Neural crest cell (in vitro differentiated cells): ENCODE measurements around the gene FCGR3A. TPM values are rescaled to one million over a fixed set of nuclear protein-coding genes. Genes with fewer than 3 reads are reported as not detected.

Source experiments
- DNase-seq: peaks from one replicate; pipeline ENCODE4 v3.0.0; 2021; ENCODE audit warnings: low read depth, mixed read lengths, low spot score
- H3K27ac Mint-ChIP-seq: one replicate; pipeline ENCODE4 v1.8.0; 2021; ENCODE audit warnings: mild to moderate bottlenecking, mixed read lengths; ENCODE audit not compliant: unreplicated experiment
- H3K27me3 Mint-ChIP-seq: 2 replicates; pipeline ENCODE4 v1.8.0; 2021; ENCODE audit warnings: low read depth, mild to moderate bottlenecking, mixed read lengths
- H3K36me3 Mint-ChIP-seq: 2 replicates; pipeline ENCODE4 v1.8.0; 2021; ENCODE audit warnings: low read depth, mild to moderate bottlenecking, mixed read lengths
- H3K4me1 Mint-ChIP-seq: 2 replicates; pipeline ENCODE4 v1.8.0; 2021; ENCODE audit warnings: mixed read lengths
- H3K4me3 Mint-ChIP-seq: one replicate; pipeline ENCODE4 v1.8.0; 2021; ENCODE audit warnings: mild to moderate bottlenecking, mixed read lengths
- H3K9me3 Mint-ChIP-seq: 2 replicates; pipeline ENCODE4 v1.8.0; 2021; ENCODE audit warnings: mixed read lengths
- total RNA-seq: library from RNA; stranded (reverse); gene quantifications from 2 replicates; pipeline ENCODE4 v1.2.1, GENCODE V29; 2021
- TF ChIP-seq, protein P1 (sequence below): fragments of 200-600 bp; sonication (generic); conservative IDR thresholded peaks from 2 replicates; pipeline ENCODE4 v1.5.0; 2021; ENCODE audit warnings: antibody characterized with exemption, mild to moderate bottlenecking

FCGR3A gene
- total RNA-seq, 1 donor from 2014 or later = not detected

DNA sequence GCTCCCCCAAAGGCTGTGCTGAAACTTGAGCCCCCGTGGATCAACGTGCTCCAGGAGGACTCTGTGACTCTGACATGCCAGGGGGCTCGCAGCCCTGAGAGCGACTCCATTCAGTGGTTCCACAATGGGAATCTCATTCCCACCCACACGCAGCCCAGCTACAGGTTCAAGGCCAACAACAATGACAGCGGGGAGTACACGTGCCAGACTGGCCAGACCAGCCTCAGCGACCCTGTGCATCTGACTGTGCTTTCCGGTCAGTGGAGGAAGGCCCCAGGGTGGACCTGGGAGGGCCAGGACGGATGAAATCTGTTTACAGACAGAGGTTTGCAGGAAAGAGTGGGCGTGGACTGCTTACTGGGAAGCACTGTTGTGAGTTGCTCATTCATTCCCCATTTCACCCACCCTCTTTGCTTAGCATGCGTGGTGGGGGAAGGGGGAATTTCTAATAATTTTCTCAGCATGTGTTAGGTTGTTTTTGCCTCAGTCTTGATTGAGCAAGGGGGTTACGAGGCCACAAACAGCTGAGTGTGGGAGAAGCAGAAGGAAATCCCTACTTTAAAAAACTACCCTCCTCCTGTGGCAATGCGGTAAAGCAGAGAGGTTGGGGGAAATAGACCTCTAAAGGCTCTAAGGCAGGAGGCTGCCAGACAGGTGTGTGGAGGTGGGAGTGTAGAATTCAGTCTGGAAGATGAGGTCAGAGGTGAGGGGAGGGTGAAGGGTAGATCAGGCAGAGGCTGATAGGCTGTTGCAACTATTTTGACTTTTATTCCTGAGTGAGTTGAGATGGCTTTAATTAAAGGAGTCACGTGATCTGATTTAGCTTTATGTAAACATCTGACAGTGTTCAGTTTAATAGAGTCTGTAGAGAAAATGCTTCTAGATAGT, 43.0 kb downstream of the FCGR3A start:
- Mint-ChIP-seq H3K27me3 (peaks cover 89% of the 10 kb centered on the region), H3K4me1 (peaks cover 8% of the 10 kb centered on the region), H3K4me3 (no peak overlapping the region), H3K36me3 (no peaks in the 10 kb centered on the region), H3K27ac (no peak overlapping the region), H3K9me3 (no peaks in the 10 kb centered on the region)
- DNase-seq = no peak
- TF ChIP-seq, protein P1, sequence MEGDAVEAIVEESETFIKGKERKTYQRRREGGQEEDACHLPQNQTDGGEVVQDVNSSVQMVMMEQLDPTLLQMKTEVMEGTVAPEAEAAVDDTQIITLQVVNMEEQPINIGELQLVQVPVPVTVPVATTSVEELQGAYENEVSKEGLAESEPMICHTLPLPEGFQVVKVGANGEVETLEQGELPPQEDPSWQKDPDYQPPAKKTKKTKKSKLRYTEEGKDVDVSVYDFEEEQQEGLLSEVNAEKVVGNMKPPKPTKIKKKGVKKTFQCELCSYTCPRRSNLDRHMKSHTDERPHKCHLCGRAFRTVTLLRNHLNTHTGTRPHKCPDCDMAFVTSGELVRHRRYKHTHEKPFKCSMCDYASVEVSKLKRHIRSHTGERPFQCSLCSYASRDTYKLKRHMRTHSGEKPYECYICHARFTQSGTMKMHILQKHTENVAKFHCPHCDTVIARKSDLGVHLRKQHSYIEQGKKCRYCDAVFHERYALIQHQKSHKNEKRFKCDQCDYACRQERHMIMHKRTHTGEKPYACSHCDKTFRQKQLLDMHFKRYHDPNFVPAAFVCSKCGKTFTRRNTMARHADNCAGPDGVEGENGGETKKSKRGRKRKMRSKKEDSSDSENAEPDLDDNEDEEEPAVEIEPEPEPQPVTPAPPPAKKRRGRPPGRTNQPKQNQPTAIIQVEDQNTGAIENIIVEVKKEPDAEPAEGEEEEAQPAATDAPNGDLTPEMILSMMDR = no peak

DNA sequence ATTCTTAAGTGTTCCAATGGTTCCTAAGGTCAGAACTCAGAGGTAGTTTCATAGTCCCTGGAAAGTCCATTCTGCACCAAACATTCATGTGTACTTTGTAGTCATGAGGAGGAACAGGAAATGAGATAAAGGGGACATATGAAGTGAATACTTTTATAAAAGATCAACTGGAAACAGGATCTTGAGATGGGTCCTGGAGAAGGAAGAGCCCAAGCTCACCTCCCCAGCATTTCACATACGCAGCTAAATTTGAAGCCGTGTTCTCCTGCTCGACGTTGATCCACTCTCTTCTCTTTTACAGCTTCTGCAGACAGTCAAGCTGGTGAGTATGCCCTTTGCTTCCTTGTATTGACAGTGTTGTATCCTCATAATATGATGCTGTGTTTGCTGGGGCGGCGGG, 43.9 kb downstream of the FCGR3A start:
- no peak for DNase-seq
- peaks cover 8% of the 10 kb centered on the region for H3K4me1 Mint-ChIP-seq
- no peak overlapping the region for H3K27ac Mint-ChIP-seq
- H3K4me3 Mint-ChIP-seq = no peak overlapping the region
- H3K27me3 Mint-ChIP-seq = peaks cover 92% of the 10 kb centered on the region
- TF ChIP-seq, protein P1 = no peak
- no peaks in the 10 kb centered on the region for H3K9me3 Mint-ChIP-seq
- no peaks in the 10 kb centered on the region for H3K36me3 Mint-ChIP-seq

DNA sequence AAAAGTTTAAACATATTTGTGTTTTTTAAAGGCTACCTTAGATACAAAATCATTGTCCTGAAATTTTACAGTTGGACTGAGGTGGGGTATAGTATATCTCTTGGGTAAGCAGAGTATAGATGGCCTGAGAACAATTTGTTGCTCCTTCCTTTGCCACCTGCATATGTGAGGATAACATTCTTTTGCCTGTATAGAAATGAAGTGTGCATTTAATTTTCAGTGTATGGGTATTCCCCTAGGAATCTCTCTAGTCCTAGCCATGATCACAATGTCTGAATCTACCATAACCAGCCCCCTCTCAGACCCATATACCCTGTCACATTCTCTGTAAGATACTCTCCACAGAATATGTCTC, 46.2 kb downstream of the FCGR3A start:
- no peak for DNase-seq
- no peak overlapping the region for H3K4me3 Mint-ChIP-seq
- TF ChIP-seq, protein P1 = no peak
- no peak overlapping the region for H3K27ac Mint-ChIP-seq
- H3K9me3 Mint-ChIP-seq = no peaks in the 10 kb centered on the region
- H3K27me3 Mint-ChIP-seq = peaks cover 95% of the 10 kb centered on the region
- H3K4me1 Mint-ChIP-seq = peaks cover 8% of the 10 kb centered on the region
- H3K36me3 Mint-ChIP-seq = no peaks in the 10 kb centered on the region

DNA sequence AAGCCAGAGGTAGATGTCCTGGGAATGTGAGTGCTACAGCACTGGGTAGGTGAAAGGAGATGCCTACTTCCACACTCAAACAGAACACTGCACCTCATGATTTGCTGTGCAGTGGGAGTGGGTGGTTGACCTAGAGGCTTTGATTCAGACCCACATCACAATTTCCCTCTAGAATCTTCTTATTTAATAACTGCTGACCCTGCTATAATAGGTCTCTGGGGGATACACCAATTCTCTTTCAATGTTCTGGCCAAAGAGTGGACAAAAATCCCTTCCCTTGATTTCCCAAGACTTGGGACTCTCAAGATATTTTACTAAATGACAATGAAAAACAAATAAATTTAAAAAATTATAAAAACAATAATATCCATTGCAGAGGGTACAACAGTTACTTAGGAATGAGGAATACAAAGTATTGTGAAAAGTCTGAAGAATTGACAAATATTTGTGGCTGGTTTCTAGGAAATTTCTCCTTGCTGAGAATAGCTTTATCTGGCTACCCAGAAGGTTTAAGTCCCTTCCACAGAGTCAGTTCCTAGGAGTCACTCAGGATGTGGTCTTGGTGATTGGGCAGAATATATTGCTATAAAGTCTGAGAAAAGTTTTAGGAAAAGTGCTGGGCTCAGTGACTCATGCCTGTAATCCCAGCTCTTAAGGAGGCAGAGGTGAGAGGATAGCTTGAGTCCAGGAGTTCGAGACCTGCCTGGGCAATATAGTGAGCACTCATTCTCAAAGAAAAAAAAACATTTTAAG, 46.8 kb downstream of the FCGR3A start:
- DNase-seq = no peak
- Mint-ChIP-seq H3K27ac (no peak overlapping the region), H3K4me1 (peaks cover 8% of the 10 kb centered on the region), H3K4me3 (no peak overlapping the region), H3K36me3 (no peaks in the 10 kb centered on the region), H3K27me3 (peaks cover 96% of the 10 kb centered on the region), H3K9me3 (no peaks in the 10 kb centered on the region)
- TF ChIP-seq, protein P1 = no peak

DNA sequence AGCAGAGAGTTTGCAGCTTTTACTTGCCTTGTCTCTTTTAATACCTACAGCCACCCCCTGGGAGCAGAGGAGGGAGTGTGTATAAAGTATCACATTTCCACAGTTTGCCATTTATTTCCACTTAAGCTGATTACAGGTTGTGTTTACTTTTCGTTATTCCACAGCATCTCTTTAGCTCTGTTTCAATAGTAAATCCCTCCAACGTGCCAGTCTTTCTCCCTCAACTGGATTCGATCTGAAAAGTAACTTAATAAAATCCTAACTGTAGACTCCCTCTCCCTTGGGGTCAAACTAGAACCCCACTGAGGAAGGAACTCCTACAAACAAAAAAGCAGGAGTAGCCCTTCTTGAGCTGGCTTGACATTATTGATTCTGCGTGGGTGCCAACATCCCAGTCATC, 47.4 kb downstream of the FCGR3A start:
- no peaks in the 10 kb centered on the region for H3K36me3 Mint-ChIP-seq
- TF ChIP-seq, protein P1 = no peak
- no peak for DNase-seq
- H3K27ac Mint-ChIP-seq = no peak overlapping the region
- H3K4me3 Mint-ChIP-seq = no peak overlapping the region
- no peaks in the 10 kb centered on the region for H3K9me3 Mint-ChIP-seq
- H3K4me1 Mint-ChIP-seq = peaks cover 8% of the 10 kb centered on the region
- H3K27me3 Mint-ChIP-seq = peaks cover 95% of the 10 kb centered on the region
